GM19452 (cell line): ENCODE measurements around the gene NXPH3.

ENCODE experiments used
- ATAC-seq: cut with Tn5 transposase; IDR thresholded peaks from one replicate; pipeline ENCODE4 v1.9.1; 2021; ENCODE audit not compliant: unreplicated experiment

The NXPH3 gene

DNA sequence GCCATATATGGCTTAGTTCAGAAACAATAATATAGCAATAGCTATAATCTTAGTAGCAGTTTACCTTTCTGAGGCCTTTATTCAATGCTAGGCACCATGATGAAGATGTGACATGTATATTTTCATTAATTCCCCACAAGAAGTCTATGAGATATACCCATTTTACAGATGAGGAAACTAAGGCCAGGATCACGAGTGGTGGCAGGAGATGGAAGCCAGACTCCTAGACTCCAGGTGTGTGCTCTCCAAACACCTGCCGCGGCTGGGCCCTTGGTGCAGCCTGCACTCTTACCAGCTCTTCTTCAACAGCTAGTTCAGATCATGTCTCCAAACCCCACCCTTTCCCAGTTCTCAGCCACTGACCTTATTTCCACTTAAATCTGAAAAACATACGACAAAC, 15.2 kb downstream of the NXPH3 start:
- ATAC-seq: no peak

GRCh38 chr17:49592263-49592662, 16.6 kb downstream of the NXPH3 start:
- ATAC-seq: no peak

DNA sequence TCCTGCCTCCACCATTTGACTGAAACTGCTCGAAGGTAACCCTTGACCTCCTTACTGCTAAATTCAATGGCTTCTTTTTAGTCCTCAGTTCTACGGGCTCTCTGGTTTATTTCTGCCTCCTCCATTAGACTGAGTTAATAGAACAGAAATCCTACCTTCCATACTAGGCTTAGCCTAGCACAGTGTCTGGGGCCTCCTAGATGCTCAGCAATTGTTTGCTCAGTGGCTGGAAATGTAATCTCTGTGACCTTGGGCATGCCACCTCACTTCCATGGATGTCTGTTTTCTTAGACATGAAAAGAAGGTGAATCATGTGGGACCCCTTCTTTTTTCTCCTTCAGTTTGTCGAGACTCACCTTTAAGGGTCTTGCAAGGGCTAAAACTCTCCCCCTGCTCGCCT, 19.7 kb downstream of the NXPH3 start:
- no peak for ATAC-seq

- no peak for ATAC-seq
These were observed 20.3 kb downstream of the NXPH3 start for GRCh38 chr17:49595980-49596379.

- ATAC-seq: no peak
These were observed 21.1 kb downstream of the NXPH3 start for GRCh38 chr17:49596613-49597244.

GRCh38 chr17:49597436-49597835, 21.8 kb downstream of the NXPH3 start:
- ATAC-seq: no peak

GRCh38 chr17:49597928-49598655, 22.4 kb downstream of the NXPH3 start:
- no peak for ATAC-seq

DNA sequence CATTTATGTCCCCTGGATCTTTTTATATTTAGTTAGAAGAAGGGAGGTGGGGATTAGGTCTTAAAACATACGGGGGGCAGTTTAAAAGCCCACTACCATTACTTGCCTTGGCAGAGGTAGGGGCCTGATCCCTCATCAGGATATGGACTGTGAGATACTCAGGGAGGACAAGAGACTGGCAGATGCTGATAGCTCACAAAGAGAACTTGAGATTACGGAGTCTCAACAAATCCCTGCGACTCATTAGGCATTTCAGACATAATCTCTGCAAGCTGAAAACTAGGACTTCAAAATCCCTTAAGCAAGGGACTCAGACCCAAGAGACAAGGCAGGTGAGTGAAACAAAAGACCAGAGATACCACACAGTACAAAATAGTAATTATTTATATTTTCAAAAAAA, 23.2 kb downstream of the NXPH3 start:
- no peak for ATAC-seq

GRCh38 chr17:49600949-49601348, 25.3 kb downstream of the NXPH3 start:
- no peak for ATAC-seq

DNA sequence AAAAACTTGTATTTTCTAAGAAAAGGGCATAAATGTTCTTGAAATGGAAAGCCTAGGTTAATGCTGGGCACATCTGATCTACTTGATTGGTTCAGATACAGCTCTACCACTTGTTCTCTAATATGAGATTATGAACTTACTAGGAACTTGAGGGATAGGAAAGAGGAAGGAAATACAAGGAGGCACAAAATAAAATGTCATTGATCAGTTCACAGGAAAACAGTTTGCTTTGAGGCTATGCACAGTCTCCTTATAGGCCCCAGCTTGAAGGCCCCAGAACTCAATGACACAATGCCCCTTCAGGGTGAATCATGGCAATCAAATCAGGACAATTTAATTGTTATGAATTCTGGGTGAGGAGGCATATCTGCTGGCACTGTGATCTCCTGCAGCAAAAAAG, 27.1 kb downstream of the NXPH3 start:
- no peak for ATAC-seq

- no peak for ATAC-seq
These were observed 27.6 kb downstream of the NXPH3 start for GRCh38 chr17:49603238-49603637.

DNA sequence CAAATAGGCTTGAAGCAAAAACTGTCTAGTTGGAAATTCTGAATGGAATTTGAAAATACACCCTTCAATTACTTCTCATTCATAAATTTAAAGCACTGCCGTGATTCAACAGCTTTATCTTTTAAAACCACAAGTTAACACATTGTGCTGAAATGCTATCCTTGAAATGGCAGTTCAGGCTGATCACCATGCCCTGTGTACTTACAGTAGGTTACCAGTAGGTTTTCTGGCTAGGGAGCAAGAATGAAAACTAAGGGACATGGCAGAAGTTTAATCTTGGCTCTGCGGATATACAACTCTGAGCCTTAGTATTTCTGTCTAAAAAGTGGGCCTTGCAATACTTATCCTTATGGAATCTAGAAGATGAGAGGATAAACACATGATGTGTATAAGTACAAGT, 28.0 kb downstream of the NXPH3 start:
- no peak for ATAC-seq

GRCh38 chr17:49604314-49604869, 28.7 kb downstream of the NXPH3 start:
- ATAC-seq: no peak

DNA sequence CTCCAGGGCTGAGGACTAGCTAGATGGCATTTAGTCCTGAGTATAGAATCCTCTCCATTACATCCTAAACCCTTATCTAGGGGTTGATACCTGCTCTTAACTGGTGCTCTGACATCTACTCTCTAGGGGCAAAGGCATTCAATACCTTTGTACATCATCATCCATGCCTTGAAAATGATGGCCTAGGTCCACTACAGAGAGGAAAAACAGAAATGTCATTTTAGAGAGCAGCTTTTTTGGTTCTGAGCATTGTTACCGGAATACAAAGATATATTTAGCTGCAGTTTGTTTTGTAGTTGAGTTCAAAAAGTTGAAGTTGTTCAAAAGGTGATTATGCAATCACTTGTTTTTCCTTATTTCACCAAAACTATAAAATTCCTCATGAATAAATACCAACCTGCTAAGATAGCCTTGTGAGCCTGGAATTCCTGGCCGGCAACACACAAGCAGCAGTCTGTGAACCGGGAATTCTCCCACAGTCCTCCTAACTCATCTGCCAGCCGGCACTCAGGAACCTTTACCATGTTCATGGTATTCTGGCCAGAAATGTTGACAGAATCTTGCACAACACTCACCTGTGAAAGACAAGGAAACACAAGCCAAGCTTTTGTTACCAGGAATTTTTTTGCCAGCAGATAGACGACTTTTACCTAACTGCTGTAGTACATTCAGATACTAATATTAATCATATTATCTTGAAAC, 35.4 kb downstream of the NXPH3 start:
- ATAC-seq: no peak

DNA sequence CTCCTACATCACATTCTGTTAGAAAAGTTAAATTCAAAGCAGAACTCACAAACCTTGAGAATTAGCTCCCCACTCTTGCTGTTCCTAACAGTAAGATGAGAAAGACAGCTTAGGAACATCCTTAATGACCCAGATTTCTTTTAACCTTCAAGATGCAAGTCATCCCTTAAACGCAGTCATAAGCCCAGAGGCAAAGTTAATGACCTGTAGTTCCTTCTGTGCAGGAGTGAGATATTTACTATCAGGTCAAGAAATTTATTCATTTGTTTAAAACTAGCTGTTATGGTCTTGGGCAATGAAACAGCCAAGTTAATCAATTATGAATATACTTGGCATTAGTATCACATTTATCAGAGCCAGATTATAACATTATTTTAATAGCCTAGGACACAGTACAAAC, 37.1 kb downstream of the NXPH3 start:
- ATAC-seq: no peak

DNA sequence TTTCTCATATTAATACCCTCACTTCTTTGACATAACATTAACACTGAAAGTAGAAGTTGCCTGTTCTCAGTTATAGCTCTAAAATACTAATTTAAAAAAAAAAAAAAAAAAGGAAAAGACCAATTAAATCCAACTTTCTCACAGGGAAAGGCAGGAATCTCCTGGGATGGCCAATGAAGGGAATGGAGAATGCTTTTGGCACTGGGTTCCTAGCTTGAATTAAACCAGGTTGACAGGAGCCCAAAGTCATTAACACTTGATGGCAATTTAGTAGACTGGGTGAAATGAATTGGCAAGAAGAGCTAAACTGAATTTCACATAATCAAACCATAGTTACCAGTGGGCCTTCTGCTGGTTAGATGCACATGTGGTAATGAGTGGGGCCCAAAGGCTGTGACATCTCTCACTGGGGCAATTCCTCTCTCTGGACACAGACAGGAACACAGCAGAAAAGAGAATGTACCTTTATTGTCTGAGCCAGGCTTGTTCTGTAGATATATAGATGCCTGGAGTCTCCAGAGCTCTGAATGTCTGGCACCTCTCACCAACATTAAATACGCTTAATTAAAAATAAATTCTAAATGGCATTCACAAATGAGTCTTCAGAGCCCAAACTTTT, 37.6 kb downstream of the NXPH3 start:
- ATAC-seq: no peak

DNA sequence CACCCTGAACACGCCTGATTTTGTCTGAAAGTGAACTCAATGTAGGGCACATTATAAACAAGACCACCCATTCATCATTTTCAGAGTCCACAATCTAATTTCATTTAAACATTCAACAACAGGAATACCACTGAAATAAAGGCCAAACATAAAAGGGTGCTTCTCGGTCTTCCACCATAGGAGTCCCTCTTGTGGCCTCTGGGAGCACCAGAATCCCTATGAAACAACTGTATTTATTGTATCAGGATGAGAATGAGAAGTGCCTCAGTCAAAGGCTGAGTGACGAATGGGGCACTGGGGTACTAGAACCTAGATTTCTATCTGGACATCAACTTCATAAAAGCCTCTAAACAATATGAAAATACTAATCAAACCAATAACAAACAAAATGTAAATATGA, 40.4 kb downstream of the NXPH3 start:
- no peak for ATAC-seq

DNA sequence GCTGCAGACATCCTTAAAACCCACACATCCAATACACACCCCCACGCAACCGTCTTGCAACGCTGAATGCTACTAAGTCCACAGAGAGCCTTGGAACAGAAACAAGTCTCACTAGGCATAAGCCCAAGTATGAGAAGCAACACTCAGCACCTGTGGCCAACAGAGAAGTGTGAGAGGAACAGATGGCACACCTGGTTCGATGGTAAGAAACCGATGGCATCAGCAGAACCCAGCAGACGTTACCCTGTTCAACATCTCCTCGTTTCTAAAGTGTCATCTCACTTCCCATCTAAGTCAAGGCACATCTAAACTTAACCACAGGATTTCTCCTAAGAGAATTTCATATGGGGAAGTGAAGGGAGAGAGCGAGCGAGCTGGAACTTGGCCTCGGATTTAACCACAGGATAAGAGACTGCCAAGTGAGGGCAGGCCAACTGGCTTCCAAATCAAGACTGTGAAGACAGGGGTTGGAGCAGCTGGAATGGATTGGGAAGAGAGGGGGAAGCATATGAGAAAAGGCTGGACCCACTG, 41.0 kb downstream of the NXPH3 start:
- ATAC-seq: no peak

DNA sequence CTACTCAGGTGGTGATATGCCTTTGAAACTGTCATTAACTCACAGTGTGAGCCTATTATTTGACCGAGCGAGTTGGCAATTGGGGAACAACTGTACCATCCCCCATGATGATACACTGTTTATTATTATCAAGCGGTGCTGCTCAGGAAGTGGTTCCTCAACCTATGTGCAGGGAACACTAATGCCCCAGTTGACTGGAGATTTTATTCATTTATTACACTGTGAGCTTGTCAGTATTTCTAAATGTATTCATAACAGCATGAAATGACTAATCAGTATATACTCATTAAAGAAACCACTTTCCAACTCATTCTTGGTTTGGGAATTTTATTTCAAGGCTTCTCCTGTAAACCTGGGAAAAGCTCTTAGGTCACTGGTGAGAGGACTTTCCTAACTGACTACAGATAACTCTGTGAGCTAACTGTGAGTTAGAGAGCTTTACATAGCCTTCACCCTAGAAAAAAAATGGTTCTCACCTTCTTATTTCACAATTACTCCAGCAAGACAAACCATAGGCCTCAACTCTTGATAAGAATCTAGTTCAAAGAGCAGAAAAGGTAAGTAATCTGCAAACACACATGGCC, 42.4 kb downstream of the NXPH3 start:
- ATAC-seq: no peak

- ATAC-seq: no peak
These were observed 45.7 kb downstream of the NXPH3 start for GRCh38 chr17:49621420-49621819.

DNA sequence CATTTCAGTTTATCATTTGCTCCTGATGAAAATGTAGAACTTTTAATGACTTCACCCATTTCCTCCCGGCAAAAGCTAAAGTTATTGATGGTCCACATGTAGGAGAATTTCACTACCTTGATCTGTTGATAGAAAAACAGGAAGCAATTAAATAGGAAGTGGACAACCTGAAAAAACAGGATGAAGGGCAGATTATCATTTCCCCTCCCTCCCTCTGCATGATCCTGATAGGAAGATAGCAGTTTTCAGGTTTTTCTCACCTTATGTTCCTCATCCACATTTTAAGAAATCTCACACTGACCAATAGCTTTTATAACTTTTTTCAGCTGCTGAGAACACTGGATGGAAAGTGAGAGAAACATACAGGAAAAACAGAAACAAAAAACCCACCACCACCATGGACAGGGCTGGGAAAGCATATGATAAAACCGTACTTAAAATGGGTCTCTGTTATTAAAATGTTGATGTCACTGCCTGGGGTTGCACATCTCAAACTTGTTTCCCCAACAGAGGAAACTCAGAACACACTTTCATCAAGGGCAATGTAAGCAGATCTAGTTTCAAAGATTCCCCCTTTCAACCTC, 46.4 kb downstream of the NXPH3 start:
- no peak for ATAC-seq
